Heart left ventricle (tissue), 13 donors: ENCODE measurements around the gene RPTOR.

Experiments used
- CTCF ChIP-seq, 12 donors: fragments of 200-600 bp; sonication (generic) in 4 of 12; IDR thresholded peaks; one replicate each; pipeline versions ENCODE4 v1.5.0 to v1.8.0; 2018 to 2022; ENCODE audit warnings: antibody characterized with exemption in 12 of 12, mild to moderate bottlenecking in 5 of 12
- POLR2A ChIP-seq, 2 donors: fragments of 450-650 bp; IDR thresholded peaks; one replicate each; pipeline ENCODE4 v1.6.1; 2017; ENCODE audit warnings: antibody characterized with exemption in 2 of 2, mild to moderate bottlenecking in 2 of 2, moderate library complexity in 2 of 2
- donor health status: ischemic (EF 13 %, LVEDD 7.1; RV severe dilation, severe dysfunction).
- donor health status: DM: no; HTN: yes; CAD: no.
- donor health status: DM: no; HTN: no; CAD: no.
- donor health status: ischemic (EF 25% LVEDD 6.9; RV normal size, moderate dysfunction).
- donor health status: ischemic (EF 25% LVEDD 5.7; RV mildly dilated, moderate dysfunction).
- donor health status: ischemic (EF 35%, LVEDD 5.7; RV mildly dilated, moderate dysfunction).
- donor health status: nonischemic (EF 11% LVEDD 7.7; RV severe dilation, severe dysfunction).
- donor health status: DM: yes; HTN: yes; CAD: no.
- donor health status: PGD.
- donor health status: ischemic (EF 29% LVEDD 5.4; RV normal size, mild dysfunction).
- donor health status: nonischemic (EF 23%, LVEDD 6.1; RV moderate dilation, normal function).

- TF ChIP-seq CTCF (IDR thresholded peaks at IDR 0.05) (no peak), POLR2A (IDR thresholded peaks at IDR 0.05) (no peak)
Observed at GRCh38 chr17:80947200-80947940, 402.7 kb downstream of the RPTOR start.
